T47D (cell line): ENCODE measurements around the gene DGKI.

Experiments used
- DNase-seq, 2 experiments: peaks; one replicate each; pipeline versions ENCODE4 v3.0.0 to v3.0.0-alpha.2; 2011 to 2012; ENCODE audit warnings: low read depth in 1 of 2, low spot score in 1 of 2
- JUND ChIP-seq: IDR thresholded peaks from 2 replicates; pipeline ENCODE4 v1.6.1; 2012; ENCODE audit warnings: low read depth
- in situ Hi-C: cut with HindIII; loops from 2 replicates; pipeline ENCODE4 v1.10.0; 2016; ENCODE audit warnings: low sequenced_read_pairs, low pct_unique_long_range_greater_than_20kb

DGKI gene

DNA sequence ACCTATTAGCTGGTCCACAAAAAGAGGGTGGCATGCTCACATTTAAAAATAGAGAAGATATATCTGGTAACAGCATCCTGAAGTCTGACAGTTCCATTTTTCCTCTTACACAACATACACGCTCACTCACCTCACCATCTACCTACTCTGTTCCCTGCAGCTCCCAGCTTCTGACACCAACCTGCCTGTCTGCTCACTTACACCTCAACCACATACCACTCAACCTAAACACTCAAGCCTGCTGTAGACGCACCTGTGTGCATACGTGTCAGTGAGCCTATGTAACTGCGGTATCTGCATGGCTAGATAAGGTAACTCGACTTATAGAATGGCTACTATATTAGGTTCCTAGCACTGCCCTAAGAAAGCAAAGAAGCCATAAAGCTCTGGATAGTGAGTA, 174.9 kb downstream of the DGKI start:
- no peak for TF ChIP-seq JUND
- no peak for DNase-seq
- in situ Hi-C loops = no loop called here

DNA sequence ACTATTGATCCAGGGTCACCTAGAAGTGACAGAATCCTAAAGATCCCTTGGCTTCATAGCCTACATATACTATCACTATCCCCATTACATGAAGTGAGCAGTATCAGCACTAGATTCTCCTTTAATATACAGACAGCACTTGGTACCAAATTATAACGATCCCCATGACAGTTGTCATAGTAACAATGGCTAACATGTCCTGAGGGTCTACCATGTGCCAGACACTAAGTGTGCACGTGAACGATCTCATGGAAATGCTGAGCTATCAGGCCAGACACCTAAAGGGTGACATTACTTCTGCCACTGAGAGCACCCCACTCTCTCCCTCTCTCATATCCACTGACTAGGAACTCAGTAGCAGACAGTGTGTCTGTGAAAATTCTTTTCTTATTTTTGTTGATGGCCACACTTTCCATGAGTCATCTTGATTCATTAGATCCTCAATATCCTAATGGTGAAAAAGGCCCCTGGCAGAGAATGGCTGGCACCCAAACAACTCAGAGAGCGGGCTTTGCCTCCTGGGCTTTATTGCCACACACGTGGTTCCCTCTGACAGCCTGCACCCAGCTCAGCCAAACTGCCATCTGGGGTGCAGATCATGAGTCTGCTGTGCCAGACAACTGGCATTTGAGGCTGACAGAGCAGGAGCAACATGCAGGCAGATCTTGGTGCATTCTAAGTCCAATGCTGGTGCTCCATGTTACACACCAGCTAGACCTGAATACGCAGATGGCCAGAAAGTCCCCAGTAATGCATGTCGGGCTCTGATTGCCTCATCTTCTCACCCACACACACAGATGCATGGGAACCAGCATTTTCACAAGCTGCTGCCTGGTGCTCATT, 176.3 kb downstream of the DGKI start:
- DNase-seq = no peak
- no peak for TF ChIP-seq JUND
- in situ Hi-C loops = no loop called here

DNA sequence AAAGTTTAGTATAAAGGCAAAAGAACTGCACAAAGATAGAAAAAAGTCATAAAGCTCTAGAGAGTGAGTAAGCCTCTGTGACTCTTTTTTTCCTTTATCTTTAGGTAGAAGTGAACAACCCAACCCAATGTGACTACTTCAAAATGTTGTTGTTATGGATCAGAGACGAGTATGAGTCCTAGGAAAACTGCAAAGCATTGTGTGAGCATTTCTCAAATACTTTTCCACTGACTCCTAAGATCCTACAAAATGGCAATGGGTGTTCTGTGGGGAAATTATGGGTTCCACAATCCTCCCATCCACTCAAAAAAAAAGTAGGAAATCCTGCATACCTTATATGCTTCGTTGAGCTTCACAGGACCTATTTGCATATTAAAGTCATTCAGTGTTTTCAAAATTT, 177.1 kb downstream of the DGKI start:
- TF ChIP-seq JUND = no peak
- DNase-seq = no peak
- in situ Hi-C loops = no loop called here

DNA sequence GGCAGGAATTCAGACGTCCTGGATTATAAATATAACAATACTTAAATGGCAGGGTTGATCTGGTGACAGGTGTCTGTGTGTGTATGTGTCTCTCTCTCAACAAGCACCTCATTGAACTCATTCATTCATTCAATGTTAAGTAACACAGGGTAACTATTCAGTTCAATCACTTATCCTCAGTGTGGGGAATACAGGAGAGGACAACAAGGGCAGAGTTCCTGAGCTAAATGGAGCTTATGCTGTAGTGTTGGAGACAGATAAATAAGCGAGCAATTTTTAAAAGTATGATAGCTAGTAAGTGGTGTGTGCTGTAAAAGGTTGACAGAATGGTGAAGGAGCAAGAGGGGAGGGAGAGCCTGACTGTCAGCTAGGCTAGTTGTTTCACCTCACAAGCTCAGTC, 178.4 kb downstream of the DGKI start:
- in situ Hi-C loops = no loop called here
- TF ChIP-seq JUND = no peak
- no peak for DNase-seq

DNA sequence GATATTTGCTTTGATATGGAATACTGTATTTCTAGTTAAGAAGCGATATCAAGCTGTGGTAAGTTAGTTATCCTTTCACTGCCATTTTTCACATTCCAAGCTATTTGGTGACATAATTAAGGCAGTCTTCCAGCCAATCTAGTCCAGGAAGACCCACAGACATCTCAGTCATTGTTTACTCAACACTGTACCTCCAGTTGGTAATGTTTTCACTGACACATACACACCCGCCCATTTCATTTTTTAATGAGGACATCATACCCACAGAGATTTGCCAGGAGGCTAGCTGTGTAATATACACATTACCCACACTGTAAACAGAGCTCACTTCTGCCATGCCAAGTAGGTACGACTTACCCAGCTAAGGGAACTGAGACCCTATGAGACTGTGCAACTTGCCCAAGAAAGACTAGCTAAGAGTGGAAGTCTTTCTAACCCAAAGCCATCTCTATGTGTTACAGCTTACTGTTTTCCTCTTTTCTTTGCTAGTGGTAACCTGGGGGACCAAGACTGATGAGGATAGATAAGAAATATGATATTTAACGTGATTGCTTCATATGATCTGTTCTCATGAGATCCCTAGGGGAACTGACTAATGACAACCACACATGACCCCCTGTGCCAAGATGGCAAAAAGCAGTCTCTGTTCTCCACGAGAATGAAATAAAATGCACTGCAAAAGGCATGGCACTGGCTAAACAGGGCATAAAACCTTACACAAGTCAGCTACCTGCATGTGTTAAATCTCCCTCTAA, 179.0 kb downstream of the DGKI start:
- no peak for DNase-seq
- in situ Hi-C loops = no loop called here
- no peak for TF ChIP-seq JUND

DNA sequence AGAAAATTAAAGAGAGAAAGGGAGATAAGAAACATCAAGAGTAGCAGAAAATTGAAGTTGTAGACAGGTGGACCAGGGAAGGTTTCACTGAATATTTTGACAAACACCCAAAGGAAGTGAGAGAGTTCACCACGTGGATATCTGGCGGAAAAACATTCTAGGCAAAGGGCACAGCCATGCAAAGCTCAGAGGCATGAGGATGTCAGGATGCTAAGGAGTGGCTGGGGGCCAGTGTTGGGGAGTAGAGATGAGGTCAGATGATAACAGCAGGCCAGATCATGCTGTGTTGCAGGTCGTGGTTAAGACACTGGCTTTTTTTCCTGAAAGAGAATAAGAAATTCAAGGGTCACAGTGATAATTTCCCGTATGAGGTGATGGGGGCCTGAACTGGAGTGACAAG, 181.9 kb downstream of the DGKI start:
- DNase-seq = no peak
- TF ChIP-seq JUND = no peak
- in situ Hi-C loops = no loop called here

DNA sequence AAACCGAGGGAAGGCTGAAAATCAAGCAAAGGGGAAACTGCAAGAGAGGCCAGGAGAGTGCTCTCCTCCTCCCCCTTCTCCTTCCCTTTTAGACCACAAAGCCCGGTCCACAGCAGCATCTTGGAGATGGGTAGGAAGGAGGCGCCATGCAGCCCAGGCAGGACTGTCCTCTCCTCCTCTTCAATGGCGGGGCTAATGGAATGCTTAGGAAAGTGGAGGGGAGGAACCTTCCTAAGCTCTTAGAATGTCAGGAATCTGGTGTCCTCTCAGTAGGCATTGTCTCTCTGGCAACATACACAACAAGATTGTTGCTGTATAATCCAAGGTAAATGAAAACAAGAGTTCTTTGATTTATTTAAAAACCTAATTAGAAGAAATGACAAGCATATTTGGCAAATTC, 185.1 kb downstream of the DGKI start:
- no peak for DNase-seq
- no peak for TF ChIP-seq JUND
- in situ Hi-C loops = no loop called here

DNA sequence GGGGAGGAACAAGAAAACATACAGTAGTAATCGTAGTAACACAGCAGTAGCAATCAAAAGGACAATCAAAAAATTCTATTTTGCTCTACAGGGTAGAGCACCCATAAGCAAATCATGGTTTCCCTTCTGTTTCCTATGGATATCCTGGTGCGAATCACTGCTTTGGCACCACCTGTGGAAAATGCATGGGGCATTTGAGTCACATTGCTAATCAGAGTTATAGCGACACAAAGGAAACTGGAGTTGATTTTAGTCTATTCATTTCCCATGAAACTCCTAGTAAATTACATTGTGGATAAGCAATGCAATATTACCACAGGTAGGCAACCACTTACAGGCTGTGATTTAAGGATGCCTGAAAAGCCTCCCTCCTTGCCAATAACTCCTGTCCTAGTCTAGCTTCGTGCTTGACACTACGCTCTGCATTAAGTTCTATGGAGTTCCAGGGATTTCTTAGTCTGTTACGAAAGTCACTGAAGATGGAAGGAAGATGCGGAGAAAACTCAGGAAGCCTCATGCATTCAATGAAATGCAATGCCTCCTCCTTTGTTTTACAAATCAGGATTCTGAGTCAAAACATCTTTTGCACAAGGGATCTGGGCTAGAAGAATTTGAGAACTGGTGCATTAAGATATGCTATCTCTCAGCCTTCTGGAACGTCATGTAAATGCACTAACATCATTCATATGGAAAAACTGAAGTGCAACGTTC, 188.4 kb downstream of the DGKI start:
- no peak for DNase-seq
- no peak for TF ChIP-seq JUND
- in situ Hi-C loops = no loop called here

DNA sequence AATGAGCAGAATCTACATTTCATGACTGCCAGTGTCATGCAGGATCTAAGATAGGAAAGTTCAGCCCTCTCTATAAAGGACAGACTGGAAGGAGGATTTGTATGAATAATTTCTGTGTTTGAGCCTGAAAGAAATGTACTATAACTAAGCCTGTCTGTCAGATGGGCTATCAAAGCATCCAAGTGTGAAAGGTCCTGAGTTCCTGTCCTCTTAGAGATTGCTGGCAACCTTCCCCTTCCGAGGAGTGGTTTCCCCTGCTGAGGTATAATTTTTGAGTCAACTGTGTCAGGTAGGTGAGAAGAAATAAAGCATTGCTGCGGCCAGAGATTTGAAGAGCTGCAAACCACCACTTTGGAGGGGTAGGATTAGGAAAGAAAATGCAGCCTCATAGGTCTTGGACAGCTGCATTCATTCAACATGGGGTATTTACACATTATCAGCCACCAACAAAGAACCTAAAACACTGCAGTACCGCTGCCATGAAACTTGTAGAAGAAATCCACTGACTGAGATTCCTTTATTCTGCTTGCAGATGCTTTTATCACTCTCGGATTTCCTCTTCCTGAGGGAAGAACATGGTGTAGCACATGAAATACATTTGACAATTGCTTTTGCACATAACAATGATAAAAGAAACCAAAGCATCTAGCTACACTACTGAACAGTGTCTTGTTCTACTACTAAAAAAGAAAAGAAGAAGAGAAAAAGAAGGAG, 189.1 kb downstream of the DGKI start:
- in situ Hi-C loops = no loop called here
- TF ChIP-seq JUND = no peak
- no peak for DNase-seq

DNA sequence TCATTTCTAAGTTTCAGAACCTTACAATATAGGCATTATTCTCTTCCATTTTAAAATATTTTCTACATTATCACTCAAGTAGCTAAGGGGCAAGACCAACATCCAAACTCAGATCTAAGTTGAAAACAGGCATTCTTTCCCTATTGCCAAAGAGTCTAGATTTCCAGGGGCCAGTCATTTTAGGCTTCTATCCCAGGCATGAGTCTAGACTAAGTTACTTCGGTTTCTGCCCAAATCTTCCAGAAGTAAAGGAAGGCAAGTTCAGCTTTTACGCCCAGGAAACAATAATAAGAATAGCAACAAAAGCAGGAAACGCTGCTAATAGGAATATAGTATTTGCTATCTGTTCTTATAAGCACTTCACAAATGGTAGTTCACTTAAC, 189.9 kb downstream of the DGKI start:
- in situ Hi-C loops = no loop called here
- DNase-seq = no peak
- no peak for TF ChIP-seq JUND

DNA sequence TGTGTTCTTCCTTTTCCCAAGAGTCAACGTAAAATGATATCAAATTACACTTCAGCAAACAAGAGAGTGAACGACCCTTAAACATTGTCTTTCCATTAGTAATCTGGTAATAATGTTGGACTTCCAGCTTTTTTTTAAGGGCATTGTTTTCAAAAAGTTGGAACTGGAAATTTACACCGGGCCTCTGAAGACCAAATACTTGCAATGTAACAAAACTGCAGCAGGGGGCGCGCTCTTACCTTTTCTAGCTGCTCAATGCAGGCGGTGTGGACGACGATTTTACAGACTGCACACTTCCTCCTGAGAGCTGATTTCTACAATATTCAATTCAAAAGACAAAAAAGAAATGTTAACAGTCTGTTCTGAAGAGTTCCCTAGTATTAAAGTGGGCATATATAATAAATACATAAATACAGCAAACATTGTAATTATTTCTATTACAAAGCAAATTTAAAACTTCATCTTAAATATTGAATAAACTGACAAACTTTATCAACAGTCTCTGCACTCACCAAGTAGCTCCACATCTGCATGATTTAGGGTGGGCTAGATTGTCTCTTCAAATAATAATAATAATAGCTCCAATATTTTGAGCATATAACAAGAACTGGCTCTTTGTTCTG, 190.4 kb downstream of the DGKI start:
- in situ Hi-C loops = no loop called here
- TF ChIP-seq JUND = no peak
- DNase-seq = peak; percentile 9 to 72

DNA sequence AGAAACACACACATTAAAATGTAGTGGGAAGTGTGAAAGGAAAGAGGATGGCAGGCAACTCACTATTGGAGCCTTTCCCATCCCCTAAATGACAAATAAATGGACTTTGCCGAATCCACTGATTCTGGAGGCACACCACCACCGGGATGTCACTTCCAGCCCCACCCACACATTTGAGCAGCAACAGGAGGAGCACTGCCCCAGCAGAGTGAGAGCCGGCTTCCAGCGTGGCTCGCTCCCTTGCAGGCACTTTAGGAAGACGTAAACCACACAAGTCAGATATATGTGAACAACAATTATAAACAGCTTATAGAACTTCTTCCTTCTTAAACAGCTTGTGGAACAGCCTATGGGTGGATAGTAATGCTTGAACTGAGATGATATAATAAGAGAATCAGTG, 191.0 kb downstream of the DGKI start:
- in situ Hi-C loops = no loop called here
- no peak for DNase-seq
- TF ChIP-seq JUND = no peak
